ENCODE results near the gene ZNF846.

The ZNF846 gene

DNA sequence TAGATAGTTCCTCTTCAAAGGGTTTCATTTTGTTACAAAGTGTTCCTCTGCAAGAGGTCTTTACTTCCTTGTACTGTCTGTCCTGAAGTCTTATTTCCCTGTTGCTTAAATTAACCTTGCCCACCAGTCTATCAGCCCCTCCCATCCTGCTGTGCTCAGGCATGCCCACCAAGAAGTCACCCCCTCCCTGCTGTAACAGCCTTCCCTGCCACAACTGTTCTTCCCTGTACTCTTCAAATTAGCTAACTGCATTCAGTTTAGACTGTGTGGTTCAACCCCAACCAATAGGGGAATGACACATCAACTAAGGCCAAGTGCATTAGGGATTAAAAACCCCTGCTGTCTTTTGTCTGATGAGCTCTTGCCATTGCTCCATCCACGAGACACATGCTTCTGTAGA is 59.2 kb downstream of the ZNF846 start:
- DNase-seq (ENCODE audit: low read depth) = no peak
- H3K4me3 ChIP-seq (ENCODE audit: control insufficient read depth, low read depth, low read length) = no peak overlapping the region
- TF ChIP-seq, protein P1, sequence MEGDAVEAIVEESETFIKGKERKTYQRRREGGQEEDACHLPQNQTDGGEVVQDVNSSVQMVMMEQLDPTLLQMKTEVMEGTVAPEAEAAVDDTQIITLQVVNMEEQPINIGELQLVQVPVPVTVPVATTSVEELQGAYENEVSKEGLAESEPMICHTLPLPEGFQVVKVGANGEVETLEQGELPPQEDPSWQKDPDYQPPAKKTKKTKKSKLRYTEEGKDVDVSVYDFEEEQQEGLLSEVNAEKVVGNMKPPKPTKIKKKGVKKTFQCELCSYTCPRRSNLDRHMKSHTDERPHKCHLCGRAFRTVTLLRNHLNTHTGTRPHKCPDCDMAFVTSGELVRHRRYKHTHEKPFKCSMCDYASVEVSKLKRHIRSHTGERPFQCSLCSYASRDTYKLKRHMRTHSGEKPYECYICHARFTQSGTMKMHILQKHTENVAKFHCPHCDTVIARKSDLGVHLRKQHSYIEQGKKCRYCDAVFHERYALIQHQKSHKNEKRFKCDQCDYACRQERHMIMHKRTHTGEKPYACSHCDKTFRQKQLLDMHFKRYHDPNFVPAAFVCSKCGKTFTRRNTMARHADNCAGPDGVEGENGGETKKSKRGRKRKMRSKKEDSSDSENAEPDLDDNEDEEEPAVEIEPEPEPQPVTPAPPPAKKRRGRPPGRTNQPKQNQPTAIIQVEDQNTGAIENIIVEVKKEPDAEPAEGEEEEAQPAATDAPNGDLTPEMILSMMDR (IDR thresholded peaks at IDR 0.05; ENCODE audit: control insufficient read depth, insufficient read depth, low read depth, low read length, missing control alignments) = no peak

- no peak overlapping the region for H3K4me3 ChIP-seq (ENCODE audit: control insufficient read depth, low read depth, low read length)
- TF ChIP-seq, protein P1 (IDR thresholded peaks at IDR 0.05; ENCODE audit: control insufficient read depth, insufficient read depth, low read depth, low read length, missing control alignments) = no peak
- no peak for DNase-seq (ENCODE audit: low read depth)
Measured at GRCh38 chr19:9705836-9706235, 62.7 kb downstream of the ZNF846 start.

GRCh38 chr19:9702186-9702585 is 66.4 kb downstream of the ZNF846 start:
- H3K4me3 ChIP-seq (ENCODE audit: control insufficient read depth, low read depth, low read length) = no peak overlapping the region
- no peak for DNase-seq (ENCODE audit: low read depth)
- TF ChIP-seq, protein P1 (IDR thresholded peaks at IDR 0.05; ENCODE audit: control insufficient read depth, insufficient read depth, low read depth, low read length, missing control alignments) = no peak
